GM18868 (cell line): ENCODE data around the gene NDUFAF8.

Source experiments
- ATAC-seq: cut with Tn5 transposase; IDR thresholded peaks from one replicate; pipeline ENCODE4 v1.9.1; 2021; ENCODE audit warnings: mild to moderate bottlenecking, moderate library complexity; ENCODE audit not compliant: unreplicated experiment

Gene NDUFAF8

GRCh38 chr17:81250286-81251093 is 11.4 kb downstream of the NDUFAF8 start:
- ATAC-seq, result no peak

GRCh38 chr17:81251094-81251708 is 12.1 kb downstream of the NDUFAF8 start:
- ATAC-seq, result no peak

- no peak for ATAC-seq
These were observed 12.7 kb downstream of the NDUFAF8 start for GRCh38 chr17:81251709-81252301.

GRCh38 chr17:81252326-81252986 is 13.3 kb downstream of the NDUFAF8 start:
- ATAC-seq, result no peak

- ATAC-seq, result no peak
These were observed 13.8 kb downstream of the NDUFAF8 start for GRCh38 chr17:81252987-81253329.

GRCh38 chr17:81253358-81254131 is 14.4 kb downstream of the NDUFAF8 start:
- no peak for ATAC-seq

GRCh38 chr17:81254955-81255717 is 16.0 kb downstream of the NDUFAF8 start:
- no peak for ATAC-seq

GRCh38 chr17:81256616-81257015 is 17.5 kb downstream of the NDUFAF8 start:
- no peak for ATAC-seq

GRCh38 chr17:81257533-81257932 is 18.4 kb downstream of the NDUFAF8 start:
- ATAC-seq, result no peak

GRCh38 chr17:81258292-81258691 is 19.2 kb downstream of the NDUFAF8 start:
- ATAC-seq, result no peak

- no peak for ATAC-seq
These were observed 20.0 kb downstream of the NDUFAF8 start for GRCh38 chr17:81259058-81259605.

GRCh38 chr17:81260171-81260570 is 21.1 kb downstream of the NDUFAF8 start:
- ATAC-seq, result no peak

- no peak for ATAC-seq
These were observed 21.5 kb downstream of the NDUFAF8 start for GRCh38 chr17:81260641-81261040.

- no peak for ATAC-seq
These were observed 22.0 kb downstream of the NDUFAF8 start for GRCh38 chr17:81261096-81261495.

GRCh38 chr17:81261582-81262336 is 22.6 kb downstream of the NDUFAF8 start:
- ATAC-seq, result no peak

- no peak for ATAC-seq
These were observed 24.5 kb downstream of the NDUFAF8 start for GRCh38 chr17:81263371-81264181.

- ATAC-seq, result no peak
These were observed 25.5 kb downstream of the NDUFAF8 start for GRCh38 chr17:81264640-81265039.

- no peak for ATAC-seq
These were observed 26.5 kb downstream of the NDUFAF8 start for GRCh38 chr17:81265576-81265975.
